NCI-H146 (cell line): ENCODE data around the gene CX3CL1.
"Not testable (repeated sequence)": the region's sequence is repeated elsewhere in the genome, so short reads cannot be mapped to it uniquely, and the experiment has no call there.

ENCODE experiments used
- DNase-seq: peaks from one replicate; lab custom pipeline; 2025; lab: John Stamatoyannopoulos, UW

Gene CX3CL1

DNA sequence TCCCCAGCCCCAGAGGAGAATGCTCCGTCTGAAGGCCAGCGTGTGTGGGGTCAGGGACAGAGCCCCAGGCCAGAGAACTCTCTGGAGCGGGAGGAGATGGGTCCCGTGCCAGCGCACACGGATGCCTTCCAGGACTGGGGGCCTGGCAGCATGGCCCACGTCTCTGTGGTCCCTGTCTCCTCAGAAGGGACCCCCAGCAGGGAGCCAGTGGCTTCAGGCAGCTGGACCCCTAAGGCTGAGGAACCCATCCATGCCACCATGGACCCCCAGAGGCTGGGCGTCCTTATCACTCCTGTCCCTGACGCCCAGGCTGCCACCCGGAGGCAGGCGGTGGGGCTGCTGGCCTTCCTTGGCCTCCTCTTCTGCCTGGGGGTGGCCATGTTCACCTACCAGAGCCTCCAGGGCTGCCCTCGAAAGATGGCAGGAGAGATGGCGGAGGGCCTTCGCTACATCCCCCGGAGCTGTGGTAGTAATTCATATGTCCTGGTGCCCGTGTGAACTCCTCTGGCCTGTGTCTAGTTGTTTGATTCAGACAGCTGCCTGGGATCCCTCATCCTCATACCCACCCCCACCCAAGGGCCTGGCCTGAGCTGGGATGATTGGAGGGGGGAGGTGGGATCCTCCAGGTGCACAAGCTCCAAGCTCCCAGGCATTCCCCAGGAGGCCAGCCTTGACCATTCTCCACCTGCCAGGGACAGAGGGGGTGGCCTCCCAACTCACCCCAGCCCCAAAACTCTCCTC lies 10.4 kb downstream of the CX3CL1 start:
- DNase-seq, result no peak

- DNase-seq, result no peak
These were observed 11.3 kb downstream of the CX3CL1 start for GRCh38 chr16:57383276-57384247.

GRCh38 chr16:57384248-57385070 lies 12.2 kb downstream of the CX3CL1 start:
- DNase-seq, result no peak

DNA sequence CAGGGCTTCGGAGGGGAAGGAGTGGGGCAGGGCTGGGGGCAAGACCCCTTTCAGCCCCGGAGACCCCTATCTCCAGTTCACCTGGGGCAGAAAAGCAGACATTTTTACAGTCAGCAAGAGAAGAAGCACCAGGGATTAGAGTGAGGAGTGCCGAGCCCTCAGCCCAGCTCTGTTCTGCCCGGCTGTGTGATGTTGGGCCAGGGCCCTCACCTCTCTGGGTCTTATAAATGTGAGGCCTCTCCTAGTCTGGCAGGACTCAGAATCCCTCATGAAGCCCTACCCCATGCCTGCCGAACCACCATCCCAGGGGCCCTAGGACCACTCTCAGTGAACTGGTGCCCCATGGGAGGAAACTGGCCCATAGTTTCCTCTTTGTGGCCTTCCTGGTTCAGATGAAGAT lies 12.8 kb downstream of the CX3CL1 start:
- no peak for DNase-seq

GRCh38 chr16:57386381-57386951 lies 14.2 kb downstream of the CX3CL1 start:
- no peak for DNase-seq

GRCh38 chr16:57387598-57388354 lies 15.5 kb downstream of the CX3CL1 start:
- no peak for DNase-seq

GRCh38 chr16:57388359-57389086 lies 16.2 kb downstream of the CX3CL1 start:
- DNase-seq, result no peak

GRCh38 chr16:57389087-57389468 lies 16.8 kb downstream of the CX3CL1 start:
- DNase-seq, result no peak

DNA sequence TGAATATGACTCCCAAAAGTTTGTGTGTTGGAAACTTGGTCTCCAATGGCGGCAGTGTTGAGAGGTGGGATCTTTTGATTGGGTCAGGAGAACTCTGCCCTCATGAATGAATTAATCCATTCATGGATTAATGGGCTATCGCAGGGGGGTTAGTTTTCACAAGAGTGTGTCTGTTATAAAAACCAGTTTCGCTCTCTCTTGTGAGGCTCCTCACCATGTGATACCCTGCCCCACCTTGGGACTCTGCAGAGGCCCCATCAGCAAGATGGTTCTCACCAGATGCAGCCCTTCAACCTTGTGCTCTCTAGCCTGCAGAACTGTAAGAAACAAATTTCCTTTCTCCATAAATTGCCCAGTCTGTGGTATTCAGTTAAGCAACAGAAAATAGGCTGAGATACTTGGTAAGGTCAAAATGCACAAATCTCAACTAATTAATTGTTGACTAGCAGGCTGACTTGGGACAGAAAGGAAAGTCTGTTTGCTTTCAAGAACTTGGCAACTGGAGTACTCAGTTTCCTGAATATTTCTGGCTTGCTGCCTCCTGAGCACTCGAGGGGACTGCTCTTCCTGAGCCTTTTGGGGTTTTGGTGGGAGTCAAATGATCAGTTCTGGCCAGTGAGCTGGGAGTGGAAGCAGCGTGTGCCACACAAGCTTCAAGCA lies 18.5 kb downstream of the CX3CL1 start:
- no peak for DNase-seq

GRCh38 chr16:57391300-57391699 lies 19.0 kb downstream of the CX3CL1 start:
- DNase-seq, result no peak

- DNase-seq, result no peak
These were observed 19.4 kb downstream of the CX3CL1 start for GRCh38 chr16:57391708-57392107.

DNA sequence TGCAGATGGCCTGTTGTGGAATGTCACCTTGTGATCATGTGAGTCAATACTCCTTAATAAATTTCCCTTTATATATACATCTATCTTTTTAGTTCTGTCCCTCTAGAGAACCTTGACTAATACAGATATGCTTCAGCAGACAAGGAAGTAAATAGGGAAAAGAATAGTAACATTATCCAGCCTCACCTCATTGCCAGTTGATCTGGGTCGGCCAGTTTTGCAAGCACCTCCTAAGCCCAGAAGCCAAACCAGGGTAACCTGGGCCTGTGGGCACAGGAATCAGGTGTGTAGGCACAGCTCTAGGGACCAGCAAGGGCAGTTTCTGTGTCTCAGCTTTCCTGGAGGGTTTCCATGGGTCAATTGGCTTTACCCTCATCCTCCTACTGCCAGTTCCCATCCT lies 20.4 kb downstream of the CX3CL1 start:
- no peak for DNase-seq

DNA sequence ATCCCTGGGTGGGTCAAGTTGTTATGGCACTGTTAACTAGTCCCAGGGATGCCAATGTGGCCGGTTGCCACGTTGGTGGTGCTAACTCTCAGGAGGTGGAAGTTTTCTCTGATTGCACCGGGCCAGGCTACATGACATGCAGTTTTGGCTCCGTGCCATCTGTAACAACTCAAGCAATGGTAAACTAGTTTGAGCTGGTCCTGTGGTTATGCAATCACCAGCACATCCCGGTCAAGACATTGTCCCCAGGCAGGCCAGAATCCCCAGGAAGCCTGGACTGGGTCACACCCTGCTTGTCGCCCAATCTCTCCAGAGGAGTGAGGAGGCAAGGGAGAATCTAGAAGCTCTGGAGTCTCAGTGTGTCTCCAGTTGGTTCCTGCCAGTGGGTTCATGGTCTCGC lies 22.2 kb downstream of the CX3CL1 start:
- DNase-seq, result no peak

DNA sequence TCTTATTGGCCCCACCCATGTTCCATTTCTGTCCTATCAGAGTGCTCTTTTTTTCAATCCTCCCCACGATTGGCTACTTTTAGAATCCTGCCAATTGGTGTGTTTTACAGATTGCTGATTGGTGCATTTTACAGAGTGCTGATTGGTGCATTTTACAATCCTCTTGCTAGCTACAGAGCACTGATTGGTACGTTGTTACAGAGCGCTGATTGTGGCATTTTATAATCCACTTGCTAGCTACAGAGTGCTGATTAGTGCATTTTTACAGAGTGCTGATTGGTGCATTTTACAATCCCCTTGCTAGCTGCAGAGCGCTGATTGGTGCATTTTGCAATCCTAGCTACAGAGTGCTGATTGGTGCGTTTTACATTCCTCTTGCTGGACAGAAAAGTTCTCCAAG lies 22.7 kb downstream of the CX3CL1 start:
- DNase-seq, result no peak

DNA sequence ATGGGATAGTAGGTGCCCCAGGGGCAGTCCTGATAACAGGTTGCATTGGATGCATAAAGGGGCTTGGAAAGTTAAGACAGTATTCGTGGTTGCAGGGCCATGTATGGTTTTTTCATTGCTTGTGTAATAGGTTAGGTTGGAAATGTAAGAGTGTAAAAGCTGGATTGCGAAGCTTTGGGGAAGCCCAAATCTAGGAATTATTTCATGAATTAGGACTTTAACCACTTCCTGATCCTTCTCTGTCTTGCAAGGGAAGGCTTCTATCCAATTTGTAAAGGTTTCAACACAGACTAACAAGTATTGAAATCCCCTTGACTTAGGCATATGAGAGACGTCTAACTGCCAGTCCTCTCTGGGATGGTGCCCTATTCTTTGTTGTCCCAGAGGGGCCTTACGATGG lies 24.5 kb downstream of the CX3CL1 start:
- no peak for DNase-seq

DNA sequence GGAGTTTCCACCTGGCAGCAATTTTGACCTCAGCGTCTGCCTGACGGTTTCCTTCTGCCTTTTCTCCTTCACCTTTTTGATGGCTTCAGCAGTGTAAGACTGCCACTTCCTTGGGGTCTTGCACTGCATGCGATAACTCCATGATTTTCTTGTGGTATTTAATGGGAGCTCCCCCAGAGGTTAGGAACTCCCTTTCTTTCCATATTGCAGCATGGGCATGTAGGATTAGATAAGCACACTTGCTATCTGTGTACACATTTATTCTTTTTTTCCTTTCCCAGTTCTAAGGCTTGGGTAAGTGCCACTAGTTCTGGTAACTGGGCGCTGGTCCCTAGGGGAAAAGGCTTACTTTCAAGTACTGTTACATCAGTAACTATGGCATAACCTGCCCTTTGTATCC lies 25.2 kb downstream of the CX3CL1 start:
- DNase-seq, result not testable (repeated sequence)

- no peak for DNase-seq
These were observed 29.8 kb downstream of the CX3CL1 start for GRCh38 chr16:57401943-57402640.

DNA sequence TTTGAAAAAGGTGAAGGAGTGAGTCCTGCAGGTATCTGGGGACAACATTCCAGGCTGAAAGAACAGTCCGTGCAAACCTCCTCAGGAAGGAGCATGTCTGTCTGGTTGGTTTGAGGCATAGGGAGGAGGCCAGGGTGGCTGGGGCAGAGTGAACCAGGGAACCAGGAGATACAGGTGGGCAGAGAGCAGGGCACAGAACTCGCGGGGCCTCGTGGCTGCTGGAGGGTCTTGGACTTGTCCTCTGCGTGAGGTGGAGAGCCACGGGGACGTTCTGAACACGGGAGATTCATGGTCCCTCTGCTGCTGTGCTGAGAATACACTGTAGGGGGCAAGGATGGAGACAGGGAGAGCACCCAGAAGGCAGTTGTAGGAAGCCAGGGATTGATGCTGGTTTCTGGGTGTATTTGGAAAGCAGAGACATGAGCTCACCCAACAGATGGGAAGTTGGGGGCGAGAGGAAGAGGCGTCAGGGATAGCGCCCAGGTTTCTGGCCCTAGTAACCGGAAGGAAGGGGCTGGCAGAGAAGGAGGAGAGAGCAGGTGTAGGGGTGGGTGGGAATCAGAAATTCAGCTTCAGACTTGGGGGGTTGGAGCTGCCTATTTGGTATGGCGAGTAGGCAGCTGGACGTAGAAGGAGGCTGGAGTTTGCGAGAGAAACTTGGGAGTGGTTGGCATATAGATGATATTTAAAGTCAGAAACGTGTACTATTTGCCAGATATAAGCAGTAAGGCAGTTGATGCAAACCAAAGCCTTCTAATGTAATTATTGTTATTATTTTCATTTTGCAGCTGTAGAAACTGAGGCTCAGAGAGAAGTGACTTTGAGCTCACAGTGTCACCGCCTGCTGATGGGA lies 31.9 kb downstream of the CX3CL1 start, which contains the start of gene CCL17:
CCL17 (plus strand) TSS at position 803 of the 853 bp plus-strand sequence. CDS start 9,166 bp downstream, outside the sequence.
- DNase-seq, result no peak
